NK-92 (cell line): ENCODE measurements around the gene IDS.

Experiments used
- DNase-seq: peaks from one replicate; lab custom pipeline; 2025; ENCODE audit not compliant: unreplicated experiment; lab: John Stamatoyannopoulos, UW

IDS gene

DNA sequence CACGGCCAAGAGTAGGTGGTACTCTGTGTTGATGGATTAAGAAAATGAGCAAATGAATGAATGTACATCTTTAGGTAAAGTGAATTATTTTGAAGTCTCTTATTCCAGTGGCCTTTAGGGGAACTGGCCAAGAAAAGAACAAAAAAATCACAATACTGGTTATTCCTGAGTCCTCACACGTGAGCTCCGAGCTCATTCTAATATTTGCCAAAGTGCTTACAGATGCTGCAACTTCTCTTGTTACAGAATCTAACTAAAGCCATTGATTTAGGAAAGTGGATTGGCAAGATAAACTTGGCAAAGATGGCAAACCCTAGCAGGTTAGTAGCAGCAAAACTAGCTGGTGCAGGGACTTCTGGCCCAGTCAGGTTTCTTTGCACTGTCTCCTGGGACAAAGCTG is 37.6 kb downstream of the IDS start:
- no peak for DNase-seq

GRCh38 chrX:149462849-149463248 is 42.3 kb downstream of the IDS start:
- no peak for DNase-seq

- no peak for DNase-seq
Measured at GRCh38 chrX:149461746-149462145, 43.4 kb downstream of the IDS start.

- DNase-seq, result no peak
Measured at GRCh38 chrX:149458586-149458985, 46.5 kb downstream of the IDS start.

GRCh38 chrX:149456476-149457245 is 48.4 kb downstream of the IDS start:
- no peak for DNase-seq

DNA sequence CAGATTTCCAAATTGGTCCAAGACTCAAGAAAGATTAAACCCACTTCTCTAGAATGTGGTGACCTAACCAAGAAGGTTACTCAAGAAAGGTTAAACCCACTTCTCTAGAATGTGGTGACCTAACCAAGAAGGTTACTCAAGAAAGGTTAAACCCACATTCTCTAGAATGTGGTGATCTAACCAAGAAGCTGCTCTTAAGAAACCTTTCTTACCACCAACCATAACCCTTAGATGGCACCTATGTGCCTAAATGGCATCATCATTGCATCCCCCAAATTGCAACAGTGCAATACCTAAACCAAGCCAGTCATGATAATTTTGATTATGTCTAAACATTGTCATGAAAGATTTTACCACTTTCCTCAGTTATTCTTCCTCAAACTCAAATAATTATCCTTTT is 49.2 kb downstream of the IDS start:
- no peak for DNase-seq

GRCh38 chrX:149453906-149454822 is 50.9 kb downstream of the IDS start:
- DNase-seq, result no peak

DNA sequence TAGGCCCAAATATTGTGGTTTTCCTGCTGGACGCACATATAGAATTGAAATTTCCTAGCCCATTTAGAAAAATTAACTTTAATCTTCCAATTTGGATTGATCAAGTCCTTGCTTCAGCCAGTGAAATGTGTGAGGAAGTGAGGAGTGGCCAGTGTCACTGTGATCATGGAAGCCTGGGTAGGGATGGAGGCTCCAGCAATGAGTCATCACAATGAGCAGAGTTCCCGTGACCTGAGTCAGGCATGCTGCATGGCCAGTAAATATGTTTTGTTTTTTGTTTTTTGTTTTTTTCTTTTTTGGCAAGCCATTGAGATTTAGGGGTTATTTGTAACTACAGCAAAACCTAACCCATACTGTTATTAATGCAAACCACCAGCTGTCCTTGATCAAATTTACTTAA is 52.1 kb downstream of the IDS start:
- no peak for DNase-seq

DNA sequence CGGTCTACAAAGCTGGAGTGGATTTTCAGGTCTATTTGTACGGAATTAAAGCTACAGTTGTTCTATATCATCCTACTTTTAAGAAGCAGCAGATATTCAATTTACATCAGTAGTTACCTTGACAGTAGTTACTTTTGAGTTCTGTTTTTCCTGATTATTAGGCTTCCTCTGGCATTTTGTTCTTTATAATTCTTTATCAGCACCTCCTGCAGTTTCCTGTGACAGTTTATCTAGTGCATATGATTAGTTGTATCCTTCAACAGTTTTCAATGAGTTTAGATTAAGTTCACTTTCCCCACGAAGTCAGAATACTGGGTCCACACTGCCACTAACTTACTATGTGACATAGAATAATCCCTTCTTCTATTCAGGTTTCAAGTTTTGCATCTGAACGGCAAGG is 71.7 kb downstream of the IDS start:
- DNase-seq, result no peak

DNA sequence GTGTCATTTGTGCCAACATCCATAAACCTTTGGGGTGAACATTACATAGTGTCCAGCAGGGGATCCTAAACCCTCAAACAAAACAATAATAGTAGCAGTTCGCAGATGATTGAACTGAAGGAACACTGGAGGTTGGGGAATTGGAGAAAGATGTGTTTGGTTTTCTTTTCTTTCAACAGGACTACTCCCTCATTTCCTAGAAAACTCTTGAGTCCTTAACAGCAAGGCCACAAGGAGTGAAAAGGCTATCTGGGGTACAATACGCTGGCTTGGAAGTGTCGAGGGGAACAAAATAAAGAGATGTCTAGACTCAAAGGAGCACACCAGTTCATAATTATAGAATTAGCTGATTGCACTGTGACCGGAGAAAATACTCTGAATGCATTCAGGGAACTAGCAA is 72.1 kb downstream of the IDS start:
- no peak for DNase-seq
